ENCODE data around the gene ZDHHC11. TPM values are rescaled to one million over a fixed set of nuclear protein-coding genes. Genes with fewer than 3 reads are reported as not detected.

Gene ZDHHC11
- total and polyA plus RNA-seq, 2 experiments from 2014 or later: 5.8 to 8.5 TPM

GRCh38 chr5:759111-759751, 91.6 kb downstream of the ZDHHC11 start:
- peak overlapping the region; percentile 33 for H3K27ac ChIP-seq
- no peaks in the 10 kb centered on the region for H3K36me3 ChIP-seq (replicated peaks; ENCODE audit: insufficient read depth, low read depth)
- H3K4me3 ChIP-seq: no peak overlapping the region
- TF ChIP-seq EZH2phosphoT487 (IDR thresholded peaks at IDR 0.05; ENCODE audit: low read depth, severe bottlenecking, unreplicated experiment) (no peak), CTCF (IDR thresholded peaks at IDR 0.05; ENCODE audit: poor library complexity) (no peak), EZH2 (IDR thresholded peaks at IDR 0.05; ENCODE audit: borderline replicate concordance) (no peak)
- H2AFZ ChIP-seq: no peak overlapping the region
- no peaks in the 10 kb centered on the region for H3K27me3 ChIP-seq
- no peaks in the 10 kb centered on the region for H3K9me2 ChIP-seq (replicated peaks; ENCODE audit: insufficient read depth)
- 53% methylated on average over 33 of the region's 33 CpGs for WGBS (ENCODE audit: low lambda C conversion rate, missing lambda C conversion rate)
- peak; percentile 92 for DNase-seq (ENCODE audit: low spot score)
- peaks cover 22% of the 10 kb centered on the region for H3K4me1 ChIP-seq (ENCODE audit: insufficient read depth)
- no peaks in the 10 kb centered on the region for H4K20me1 ChIP-seq (ENCODE audit: insufficient read depth, poor library complexity, severe bottlenecking)
- no peaks in the 10 kb centered on the region for H3K79me2 ChIP-seq
- H3K9me3 ChIP-seq (ENCODE audit: low read depth): no peaks in the 10 kb centered on the region
- H3K4me2 ChIP-seq: peak overlapping the region; percentile 62

- no peak for DNase-seq (ENCODE audit: low spot score)
- TF ChIP-seq CTCF (IDR thresholded peaks at IDR 0.05; ENCODE audit: poor library complexity) (no peak), EZH2phosphoT487 (IDR thresholded peaks at IDR 0.05; ENCODE audit: low read depth, severe bottlenecking, unreplicated experiment) (no peak), EZH2 (IDR thresholded peaks at IDR 0.05; ENCODE audit: borderline replicate concordance) (no peak)
- no peak overlapping the region for H3K4me3 ChIP-seq
- no peaks in the 10 kb centered on the region for H3K27me3 ChIP-seq
- H3K79me2 ChIP-seq: no peaks in the 10 kb centered on the region
- peak overlapping the region; percentile 62 for H3K4me2 ChIP-seq
- H3K27ac ChIP-seq: peak overlapping the region; percentile 42
- no peaks in the 10 kb centered on the region for H3K9me2 ChIP-seq (replicated peaks; ENCODE audit: insufficient read depth)
- no peak overlapping the region for H2AFZ ChIP-seq
- no peaks in the 10 kb centered on the region for H3K36me3 ChIP-seq (replicated peaks; ENCODE audit: insufficient read depth, low read depth)
- H3K9me3 ChIP-seq (ENCODE audit: low read depth): no peaks in the 10 kb centered on the region
- WGBS (ENCODE audit: low lambda C conversion rate, missing lambda C conversion rate): 86% methylated on average over 15 of the region's 15 CpGs
- no peaks in the 10 kb centered on the region for H4K20me1 ChIP-seq (ENCODE audit: insufficient read depth, poor library complexity, severe bottlenecking)
- H3K4me1 ChIP-seq (ENCODE audit: insufficient read depth): peaks cover 22% of the 10 kb centered on the region
Measured at GRCh38 chr5:758698-759053, 92.1 kb downstream of the ZDHHC11 start.

DNA sequence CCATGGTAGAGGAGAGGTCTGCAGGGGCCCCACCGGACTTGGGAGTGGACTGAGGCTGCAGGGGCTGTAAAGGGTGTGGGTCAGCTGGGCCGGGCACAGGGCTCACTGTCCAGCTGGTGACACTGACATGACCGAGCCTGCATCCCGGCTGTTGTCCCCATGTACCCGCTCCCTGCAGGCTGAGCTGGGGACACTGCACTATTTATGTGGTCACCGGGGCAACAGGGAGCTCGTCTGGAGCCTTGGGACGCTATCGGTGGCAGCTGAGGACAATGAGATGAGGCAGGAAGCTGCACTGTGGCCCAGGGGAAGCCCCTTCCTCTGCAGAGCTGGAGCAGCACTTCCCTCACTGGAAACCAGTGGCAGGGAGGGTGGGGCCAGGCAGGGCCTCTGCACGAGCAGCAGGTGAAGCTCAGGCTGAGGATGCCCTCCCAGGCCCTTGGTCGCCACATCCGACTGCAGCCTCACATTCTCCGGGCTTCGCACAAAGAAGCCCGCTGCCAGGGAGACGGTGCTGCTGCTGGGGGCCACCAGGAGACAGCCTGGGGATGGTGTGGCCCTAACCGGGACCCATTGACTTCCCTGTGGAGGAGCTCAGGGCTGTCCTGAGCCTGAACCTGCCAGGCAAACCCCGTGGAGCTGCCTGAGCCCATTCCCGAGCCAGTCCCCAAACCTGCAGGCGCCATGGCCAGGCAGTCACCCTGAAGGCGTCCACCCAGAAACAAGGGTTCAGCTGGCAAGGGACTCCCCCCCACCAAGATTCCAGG, 92.7 kb downstream of the ZDHHC11 start:
- H3K4me3 ChIP-seq: no peak overlapping the region
- H3K9me2 ChIP-seq (replicated peaks; ENCODE audit: insufficient read depth): no peaks in the 10 kb centered on the region
- no peaks in the 10 kb centered on the region for H3K27me3 ChIP-seq
- no peaks in the 10 kb centered on the region for H3K79me2 ChIP-seq
- no peaks in the 10 kb centered on the region for H4K20me1 ChIP-seq (ENCODE audit: insufficient read depth, poor library complexity, severe bottlenecking)
- H3K36me3 ChIP-seq (replicated peaks; ENCODE audit: insufficient read depth, low read depth): no peaks in the 10 kb centered on the region
- TF ChIP-seq CTCF (IDR thresholded peaks at IDR 0.05; ENCODE audit: poor library complexity) (no peak), EZH2 (IDR thresholded peaks at IDR 0.05; ENCODE audit: borderline replicate concordance) (no peak), EZH2phosphoT487 (IDR thresholded peaks at IDR 0.05; ENCODE audit: low read depth, severe bottlenecking, unreplicated experiment) (no peak)
- no peak overlapping the region for H3K27ac ChIP-seq
- peaks cover 22% of the 10 kb centered on the region for H3K4me1 ChIP-seq (ENCODE audit: insufficient read depth)
- peak; percentile 68 for DNase-seq (ENCODE audit: low spot score)
- H2AFZ ChIP-seq: no peak overlapping the region
- H3K4me2 ChIP-seq: peak overlapping the region; percentile 62
- WGBS (ENCODE audit: low lambda C conversion rate, missing lambda C conversion rate): 87% methylated on average over 21 of the region's 21 CpGs
- H3K9me3 ChIP-seq (ENCODE audit: low read depth): no peaks in the 10 kb centered on the region
